Duodenal mucosa (tissue), 2 donors: ENCODE results near the gene BRME1.

Experiments
- H3K27ac ChIP-seq: one replicate; pipeline ENCODE4 v1.7.0; 2013; ENCODE audit warnings: low read depth, low read length
- H3K27me3 ChIP-seq, 2 donors: one replicate each; pipeline ENCODE4 v1.7.0; 2013; ENCODE audit warnings: low read length in 2 of 2, control low read depth in 1 of 2; ENCODE audit not compliant: insufficient read depth in 2 of 2, control insufficient read depth in 1 of 2
- H3K36me3 ChIP-seq, 2 donors: one replicate each; pipeline ENCODE4 v1.7.0; 2013; ENCODE audit warnings: low read length in 2 of 2, control low read depth in 1 of 2; ENCODE audit not compliant: insufficient read depth in 2 of 2, control insufficient read depth in 1 of 2
- H3K4me1 ChIP-seq, 2 donors: one replicate each; pipeline ENCODE4 v1.7.0; 2013; ENCODE audit warnings: low read length in 2 of 2, control low read depth in 1 of 2; ENCODE audit not compliant: insufficient read depth in 2 of 2, control insufficient read depth in 1 of 2
- H3K4me3 ChIP-seq, 2 donors: one replicate each; pipeline ENCODE4 v1.7.0; 2013; ENCODE audit warnings: low read length in 2 of 2, low read depth in 1 of 2
- H3K9ac ChIP-seq, 2 donors: one replicate each; pipeline ENCODE4 v1.7.0; 2013; ENCODE audit warnings: low read length in 2 of 2, low read depth in 1 of 2
- H3K9me3 ChIP-seq, 2 donors: one replicate each; pipeline ENCODE4 v1.7.0; 2013; ENCODE audit warnings: low read length in 2 of 2, control low read depth in 1 of 2; ENCODE audit not compliant: control insufficient read depth in 1 of 2

BRME1 gene

DNA sequence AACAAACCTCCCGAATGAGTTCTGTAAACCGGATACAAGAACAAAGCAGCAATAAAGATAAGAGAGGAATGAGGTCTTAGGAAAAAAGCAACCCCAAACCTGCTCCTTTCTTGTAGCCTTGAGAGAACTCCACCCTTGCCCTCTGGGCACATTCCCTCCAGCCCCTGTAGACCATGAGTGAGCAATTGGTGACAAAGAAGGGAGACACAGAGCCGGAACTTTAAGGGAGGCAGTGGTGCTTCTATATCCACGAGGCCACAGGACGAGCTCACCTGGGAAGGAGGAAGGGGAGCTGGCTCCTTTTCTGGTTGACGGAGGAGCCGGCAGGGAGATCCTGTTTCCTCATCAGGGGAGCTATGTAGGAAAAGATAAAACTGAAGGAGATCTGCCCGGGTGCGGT is 13.0 kb downstream of the BRME1 start:
- no peak overlapping the region for H3K27ac ChIP-seq
- H3K27me3 ChIP-seq, result no peaks in the 10 kb centered on the region

GRCh38 chr19:13890136-13890535 is 15.8 kb downstream of the BRME1 start:
- H3K36me3 ChIP-seq, result no peaks in the 10 kb centered on the region
- no peak overlapping the region for H3K4me3 ChIP-seq
- H3K27me3 ChIP-seq, result no peaks in the 10 kb centered on the region
- H3K9me3 ChIP-seq, result no peaks in the 10 kb centered on the region
- no peak overlapping the region for H3K27ac ChIP-seq
- no peak overlapping the region for H3K9ac ChIP-seq
- H3K4me1 ChIP-seq, result peaks cover 21 to 44% of the 10 kb centered on the region in 2 donors

More for the DNA sequence above, 13.0 kb downstream of the BRME1 start:
- peaks cover 0 to 21% of the 10 kb centered on the region in 2 donors for H3K4me1 ChIP-seq
- no peaks in the 10 kb centered on the region for H3K9me3 ChIP-seq
- H3K36me3 ChIP-seq, result no peaks in the 10 kb centered on the region
- no peak overlapping the region for H3K9ac ChIP-seq
- H3K4me3 ChIP-seq, result no peak overlapping the region

DNA sequence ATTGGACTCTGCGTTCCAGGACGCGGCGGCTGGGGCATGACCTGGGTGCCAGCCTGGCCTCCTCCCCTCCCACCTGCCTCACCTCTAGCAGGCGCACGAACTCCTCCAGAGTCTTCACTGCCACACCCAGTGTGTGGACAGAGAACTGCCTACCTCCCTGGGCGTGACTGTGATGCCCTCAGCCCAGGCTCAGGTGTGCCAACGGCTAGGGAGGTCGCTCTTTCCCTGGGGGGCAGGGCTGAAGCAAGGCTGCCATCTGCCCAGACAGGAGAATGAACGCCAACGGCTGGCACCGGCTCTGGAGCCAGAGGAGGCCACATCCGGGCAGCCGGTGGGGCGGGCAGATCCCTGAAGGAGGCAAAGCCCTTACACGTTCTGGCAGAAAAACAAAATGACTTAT is 17.6 kb downstream of the BRME1 start:
- Histone ChIP-seq H3K9me3 (no peaks in the 10 kb centered on the region), H3K27ac (no peak overlapping the region), H3K4me1 (peaks cover 26 to 57% of the 10 kb centered on the region in 2 donors), H3K9ac (no peak overlapping the region), H3K27me3 (no peaks in the 10 kb centered on the region), H3K36me3 (no peaks in the 10 kb centered on the region), H3K4me3 (no peak overlapping the region)

GRCh38 chr19:13887517-13887916 is 18.4 kb downstream of the BRME1 start:
- Histone ChIP-seq H3K27ac (no peak overlapping the region), H3K9ac (peak overlapping the region in 1 of 2 donors; percentile 32), H3K9me3 (no peaks in the 10 kb centered on the region), H3K4me1 (peaks cover 31 to 53% of the 10 kb centered on the region in 2 donors), H3K36me3 (no peaks in the 10 kb centered on the region), H3K27me3 (no peaks in the 10 kb centered on the region), H3K4me3 (peak overlapping the region; percentile 10 to 21)

DNA sequence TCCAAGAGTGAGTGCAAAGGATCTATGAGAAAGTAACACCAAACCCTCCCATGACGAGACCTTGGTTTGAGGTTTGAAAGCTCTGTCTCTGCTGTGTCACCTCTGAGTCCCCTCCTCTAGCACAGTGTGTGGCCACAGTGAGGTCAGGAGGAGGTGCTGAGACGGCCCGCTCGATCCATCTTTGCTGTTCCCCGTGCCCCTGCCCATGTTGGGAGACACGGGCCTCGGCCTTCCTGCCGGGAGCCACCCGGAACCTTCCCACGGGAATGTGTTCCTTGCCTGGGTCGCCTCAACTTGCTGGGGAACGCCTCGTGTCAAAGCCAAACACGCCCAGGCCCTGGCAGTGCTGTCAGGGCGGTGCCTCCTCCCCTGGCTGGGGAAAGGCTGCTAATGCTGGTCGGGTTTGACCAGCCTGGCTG is 18.9 kb downstream of the BRME1 start:
- Histone ChIP-seq H3K4me3 (peak overlapping the region; percentile 10 to 21), H3K9ac (peak overlapping the region in 1 of 2 donors; percentile 32), H3K36me3 (no peaks in the 10 kb centered on the region), H3K4me1 (peaks cover 36 to 57% of the 10 kb centered on the region in 2 donors), H3K27ac (no peak overlapping the region), H3K9me3 (no peaks in the 10 kb centered on the region), H3K27me3 (no peaks in the 10 kb centered on the region)

DNA sequence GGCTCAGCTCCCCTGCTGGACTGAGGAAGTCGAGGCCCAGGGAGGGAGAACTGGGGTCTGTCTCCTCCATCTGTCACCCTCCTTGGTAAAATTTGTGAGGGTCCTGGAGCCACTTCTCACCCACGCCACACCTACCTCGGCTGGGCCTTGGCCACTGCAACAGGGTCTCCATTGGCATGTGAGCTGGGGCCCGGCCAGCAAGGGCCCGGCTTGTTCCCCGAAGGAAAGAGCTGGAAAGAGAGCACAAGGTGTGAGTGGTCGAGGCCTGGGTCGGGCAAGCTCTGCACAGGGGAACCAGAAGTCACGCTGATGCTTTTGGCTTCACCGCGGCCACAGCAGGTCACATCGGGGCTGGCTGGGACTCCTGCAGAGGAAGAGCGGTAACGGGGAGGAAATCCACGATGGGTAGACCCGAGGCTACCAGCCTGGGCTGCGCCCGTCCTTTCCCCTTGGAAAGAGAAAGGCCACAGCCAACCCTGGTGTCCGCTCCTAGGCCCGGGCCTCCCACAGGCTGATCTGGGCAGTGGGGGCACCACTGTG is 20.0 kb downstream of the BRME1 start:
- Histone ChIP-seq H3K4me3 (peak overlapping the region in 1 of 2 donors; percentile 40), H3K9ac (peak overlapping the region; percentile 45 to 79), H3K4me1 (peaks cover 47 to 68% of the 10 kb centered on the region in 2 donors), H3K27ac (no peak overlapping the region), H3K27me3 (no peaks in the 10 kb centered on the region), H3K9me3 (no peaks in the 10 kb centered on the region), H3K36me3 (no peaks in the 10 kb centered on the region)

GRCh38 chr19:13884726-13885591 is 21.0 kb downstream of the BRME1 start:
- H3K9ac ChIP-seq, result peak overlapping the region; percentile 45 to 79
- H3K36me3 ChIP-seq, result no peaks in the 10 kb centered on the region
- H3K27ac ChIP-seq, result no peak overlapping the region
- H3K4me1 ChIP-seq, result peaks cover 54 to 75% of the 10 kb centered on the region in 2 donors
- no peaks in the 10 kb centered on the region for H3K27me3 ChIP-seq
- peak overlapping the region; percentile 40 to 41 for H3K4me3 ChIP-seq
- no peaks in the 10 kb centered on the region for H3K9me3 ChIP-seq

- Histone ChIP-seq H3K27me3 (no peaks in the 10 kb centered on the region), H3K36me3 (no peaks in the 10 kb centered on the region), H3K4me1 (peaks cover 54 to 77% of the 10 kb centered on the region in 2 donors), H3K27ac (no peak overlapping the region), H3K9me3 (no peaks in the 10 kb centered on the region), H3K9ac (no peak overlapping the region), H3K4me3 (no peak overlapping the region)
Measured at GRCh38 chr19:13883516-13884064, 22.3 kb downstream of the BRME1 start.

GRCh38 chr19:13882836-13883235 is 23.1 kb downstream of the BRME1 start:
- Histone ChIP-seq H3K9me3 (no peaks in the 10 kb centered on the region), H3K4me1 (peaks cover 54 to 69% of the 10 kb centered on the region in 2 donors), H3K27me3 (no peaks in the 10 kb centered on the region), H3K4me3 (no peak overlapping the region), H3K36me3 (no peaks in the 10 kb centered on the region), H3K27ac (no peak overlapping the region), H3K9ac (no peak overlapping the region)

- H3K27ac ChIP-seq, result no peak overlapping the region
- H3K4me3 ChIP-seq, result no peak overlapping the region
- H3K9me3 ChIP-seq, result no peaks in the 10 kb centered on the region
- peaks cover 51 to 67% of the 10 kb centered on the region in 2 donors for H3K4me1 ChIP-seq
- no peaks in the 10 kb centered on the region for H3K36me3 ChIP-seq
- peak overlapping the region in 1 of 2 donors; percentile 36 for H3K9ac ChIP-seq
- H3K27me3 ChIP-seq, result no peaks in the 10 kb centered on the region
Measured at GRCh38 chr19:13882419-13882795, 23.5 kb downstream of the BRME1 start.
